Neural crest cell (in vitro differentiated cells): ENCODE data around the gene CLPSL1. TPM values are rescaled to one million over a fixed set of nuclear protein-coding genes. Genes with fewer than 3 reads are reported as not detected.

Experiments
- DNase-seq: peaks from one replicate; pipeline ENCODE4 v3.0.0; 2021; ENCODE audit warnings: low read depth, mixed read lengths, low spot score
- H3K27ac Mint-ChIP-seq: one replicate; pipeline ENCODE4 v1.8.0; 2021; ENCODE audit warnings: mild to moderate bottlenecking, mixed read lengths; ENCODE audit not compliant: unreplicated experiment
- H3K27me3 Mint-ChIP-seq: 2 replicates; pipeline ENCODE4 v1.8.0; 2021; ENCODE audit warnings: low read depth, mild to moderate bottlenecking, mixed read lengths
- H3K36me3 Mint-ChIP-seq: 2 replicates; pipeline ENCODE4 v1.8.0; 2021; ENCODE audit warnings: low read depth, mild to moderate bottlenecking, mixed read lengths
- H3K4me1 Mint-ChIP-seq: 2 replicates; pipeline ENCODE4 v1.8.0; 2021; ENCODE audit warnings: mixed read lengths
- H3K4me3 Mint-ChIP-seq: one replicate; pipeline ENCODE4 v1.8.0; 2021; ENCODE audit warnings: mild to moderate bottlenecking, mixed read lengths
- H3K9me3 Mint-ChIP-seq: 2 replicates; pipeline ENCODE4 v1.8.0; 2021; ENCODE audit warnings: mixed read lengths
- total RNA-seq: library from RNA; stranded (reverse); gene quantifications from 2 replicates; pipeline ENCODE4 v1.2.1, GENCODE V29; 2021
- TF ChIP-seq, protein P1 (sequence below): fragments of 200-600 bp; sonication (generic); conservative IDR thresholded peaks from 2 replicates; pipeline ENCODE4 v1.5.0; 2021; ENCODE audit warnings: antibody characterized with exemption, mild to moderate bottlenecking

CLPSL1 gene
- total RNA-seq, 1 donor from 2014 or later = not detected

DNA sequence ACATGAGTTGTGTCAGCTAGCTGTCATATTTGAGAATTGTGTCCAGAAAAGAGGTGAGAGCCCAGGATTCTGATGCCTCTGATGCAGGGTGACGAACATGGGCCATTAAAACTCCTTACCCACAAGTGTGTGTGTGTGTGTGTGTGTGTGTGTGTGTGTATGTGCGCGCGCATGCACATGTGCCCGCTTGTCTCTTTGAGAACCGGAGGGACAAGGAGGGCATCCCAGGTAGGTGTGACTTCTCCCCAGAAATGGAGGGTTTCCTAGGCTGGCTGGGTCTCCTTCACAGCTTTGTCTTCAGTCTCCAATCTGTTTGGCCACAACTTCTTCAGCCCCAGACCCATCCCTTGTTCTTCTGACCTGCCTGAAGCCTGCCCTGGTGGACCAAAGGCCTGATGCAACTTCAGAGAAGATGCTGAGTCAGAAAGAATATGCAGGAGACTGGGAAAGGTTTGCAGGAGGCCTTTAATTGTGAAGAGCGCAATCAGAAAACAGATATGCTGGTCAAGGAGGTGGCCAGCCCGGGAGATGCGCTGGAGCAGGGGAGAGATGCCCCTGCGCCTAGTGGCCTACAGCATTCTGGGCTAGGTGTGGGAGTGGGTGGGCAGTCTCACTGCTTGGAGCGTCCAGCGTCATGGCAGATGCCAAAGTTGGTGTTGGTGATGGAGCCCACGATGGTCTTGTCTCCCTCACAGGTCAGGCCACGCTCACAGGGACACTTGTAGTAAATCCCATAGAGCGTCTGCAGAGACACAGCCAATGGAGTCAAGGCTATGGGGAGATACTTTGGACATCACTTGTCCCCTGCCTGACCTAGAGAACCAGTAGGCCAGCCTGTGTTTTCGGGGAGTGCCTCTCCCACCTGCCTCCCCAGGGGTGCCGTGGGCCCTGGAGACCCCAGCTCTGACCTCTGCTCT lies 14.0 kb downstream of the CLPSL1 start:
- no peak for DNase-seq
- Mint-ChIP-seq H3K36me3 (no peaks in the 10 kb centered on the region), H3K27ac (peak overlapping the region; percentile 63), H3K4me3 (no peak overlapping the region), H3K4me1 (no peaks in the 10 kb centered on the region), H3K27me3 (peaks cover 5% of the 10 kb centered on the region), H3K9me3 (no peaks in the 10 kb centered on the region)
- TF ChIP-seq, protein P1, sequence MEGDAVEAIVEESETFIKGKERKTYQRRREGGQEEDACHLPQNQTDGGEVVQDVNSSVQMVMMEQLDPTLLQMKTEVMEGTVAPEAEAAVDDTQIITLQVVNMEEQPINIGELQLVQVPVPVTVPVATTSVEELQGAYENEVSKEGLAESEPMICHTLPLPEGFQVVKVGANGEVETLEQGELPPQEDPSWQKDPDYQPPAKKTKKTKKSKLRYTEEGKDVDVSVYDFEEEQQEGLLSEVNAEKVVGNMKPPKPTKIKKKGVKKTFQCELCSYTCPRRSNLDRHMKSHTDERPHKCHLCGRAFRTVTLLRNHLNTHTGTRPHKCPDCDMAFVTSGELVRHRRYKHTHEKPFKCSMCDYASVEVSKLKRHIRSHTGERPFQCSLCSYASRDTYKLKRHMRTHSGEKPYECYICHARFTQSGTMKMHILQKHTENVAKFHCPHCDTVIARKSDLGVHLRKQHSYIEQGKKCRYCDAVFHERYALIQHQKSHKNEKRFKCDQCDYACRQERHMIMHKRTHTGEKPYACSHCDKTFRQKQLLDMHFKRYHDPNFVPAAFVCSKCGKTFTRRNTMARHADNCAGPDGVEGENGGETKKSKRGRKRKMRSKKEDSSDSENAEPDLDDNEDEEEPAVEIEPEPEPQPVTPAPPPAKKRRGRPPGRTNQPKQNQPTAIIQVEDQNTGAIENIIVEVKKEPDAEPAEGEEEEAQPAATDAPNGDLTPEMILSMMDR = no peak

DNA sequence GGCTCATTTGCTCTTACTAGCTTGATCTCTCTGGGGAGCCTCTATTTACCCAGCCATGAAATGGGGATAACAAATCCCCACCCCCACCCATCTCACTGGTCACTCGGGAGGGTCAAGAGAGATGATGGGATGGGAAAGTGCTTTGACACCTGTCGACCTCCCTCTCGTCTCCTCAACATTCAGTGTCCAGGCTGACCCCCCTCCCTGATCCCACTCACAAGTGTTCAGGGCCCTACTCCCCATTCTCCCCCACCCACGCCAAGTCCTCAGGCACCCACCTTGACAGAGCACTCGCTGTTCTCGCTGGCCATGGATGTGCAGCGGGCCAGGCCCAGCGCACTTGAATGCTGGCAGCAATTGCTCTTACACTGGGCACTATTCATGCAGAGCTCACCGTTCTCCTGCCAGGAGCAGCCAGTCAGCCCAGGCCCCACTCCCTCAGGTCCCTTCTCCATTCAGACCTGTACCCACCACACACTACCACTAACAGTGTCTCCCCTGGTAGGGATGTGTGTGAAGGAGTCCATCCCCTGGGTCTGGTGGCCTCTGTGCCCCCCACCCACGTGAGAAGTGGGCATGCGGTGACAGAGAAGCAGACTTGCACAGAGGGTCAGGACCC lies 14.7 kb downstream of the CLPSL1 start:
- Mint-ChIP-seq H3K36me3 (no peaks in the 10 kb centered on the region), H3K4me3 (no peak overlapping the region), H3K9me3 (no peaks in the 10 kb centered on the region), H3K4me1 (no peaks in the 10 kb centered on the region), H3K27me3 (peaks cover 10% of the 10 kb centered on the region), H3K27ac (no peak overlapping the region)
- DNase-seq = no peak
- TF ChIP-seq, protein P1 = no peak

DNA sequence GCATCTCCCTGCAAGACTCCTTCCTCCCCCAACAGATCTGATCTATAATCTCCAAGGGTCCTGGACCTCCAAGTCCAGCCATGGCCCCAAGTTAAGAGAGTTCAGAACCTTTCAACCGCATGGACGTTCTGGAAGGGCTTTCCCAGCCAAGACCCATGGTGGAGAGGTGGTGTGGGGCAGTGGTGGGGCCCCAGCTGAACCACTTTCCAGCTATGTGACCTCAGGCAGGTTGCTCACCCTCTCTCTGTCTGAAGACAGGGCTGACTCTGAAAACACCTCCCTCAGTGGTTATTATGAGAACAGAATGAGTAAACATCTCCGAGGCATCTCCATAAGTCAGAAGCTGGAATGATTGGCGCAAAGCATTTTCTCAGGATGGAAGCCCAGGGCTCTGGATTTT lies 15.4 kb downstream of the CLPSL1 start:
- no peak for DNase-seq
- Mint-ChIP-seq H3K27me3 (peaks cover 12% of the 10 kb centered on the region), H3K4me3 (no peak overlapping the region), H3K27ac (peak overlapping the region; percentile 43), H3K4me1 (no peaks in the 10 kb centered on the region), H3K36me3 (no peaks in the 10 kb centered on the region), H3K9me3 (no peaks in the 10 kb centered on the region)
- TF ChIP-seq, protein P1 = no peak

DNA sequence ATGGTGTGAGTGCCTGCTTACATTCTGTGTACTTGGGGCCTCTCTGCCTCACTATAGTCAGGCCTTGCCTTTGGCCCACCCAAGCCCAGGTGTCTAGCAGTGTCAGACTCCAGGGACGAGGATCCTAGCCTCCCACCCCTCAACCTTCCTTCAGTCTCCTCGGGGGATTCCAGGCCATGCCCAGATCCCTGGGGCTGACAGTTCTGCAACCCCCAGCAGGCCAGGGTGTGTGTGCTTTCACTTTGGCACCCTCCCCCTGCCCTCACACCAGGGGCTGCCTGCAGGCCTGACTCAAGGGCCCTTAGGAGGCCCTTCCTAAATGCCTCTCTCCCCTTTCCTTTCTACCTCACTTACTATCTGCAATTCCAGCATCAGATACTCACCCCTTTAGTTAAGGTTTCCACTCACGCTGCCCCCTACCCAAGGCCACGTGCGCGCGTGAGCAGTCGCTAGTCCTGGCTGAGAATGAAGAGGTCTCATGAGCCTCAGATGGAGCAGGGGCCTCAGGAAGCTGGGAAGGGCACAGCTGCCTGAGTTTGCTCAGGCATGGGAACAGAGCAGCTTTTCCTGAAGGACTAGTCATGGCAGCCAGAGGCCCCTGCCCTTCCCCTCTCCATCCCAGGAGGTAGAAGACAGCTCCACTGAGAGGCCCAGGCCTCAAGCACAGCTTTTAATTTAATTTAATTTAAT lies 17.2 kb downstream of the CLPSL1 start:
- Mint-ChIP-seq H3K36me3 (no peaks in the 10 kb centered on the region), H3K27ac (no peak overlapping the region), H3K4me1 (no peaks in the 10 kb centered on the region), H3K4me3 (no peak overlapping the region), H3K9me3 (no peaks in the 10 kb centered on the region), H3K27me3 (peaks cover 12% of the 10 kb centered on the region)
- no peak for DNase-seq
- TF ChIP-seq, protein P1 = no peak

DNA sequence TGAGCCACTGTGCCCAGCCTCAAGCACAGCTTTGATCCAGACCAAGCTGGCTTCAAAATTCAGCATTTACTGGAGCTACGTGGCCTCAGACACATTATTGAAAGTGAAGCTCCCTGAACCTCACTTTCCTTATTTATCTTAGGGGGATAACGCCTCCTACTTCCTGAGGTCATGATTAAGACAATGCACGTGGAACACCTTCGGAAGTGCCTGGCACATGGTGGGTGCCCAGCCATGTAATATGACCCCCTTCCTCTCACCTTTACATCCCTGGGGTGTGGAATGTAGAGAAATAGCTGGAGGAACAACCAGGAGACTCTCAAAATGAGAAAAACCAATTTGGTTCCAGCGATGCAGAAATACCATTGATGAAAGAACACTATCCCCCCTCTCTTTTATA lies 17.9 kb downstream of the CLPSL1 start:
- H3K4me3 Mint-ChIP-seq = no peak overlapping the region
- peaks cover 9% of the 10 kb centered on the region for H3K27me3 Mint-ChIP-seq
- H3K27ac Mint-ChIP-seq = no peak overlapping the region
- no peaks in the 10 kb centered on the region for H3K4me1 Mint-ChIP-seq
- no peak for DNase-seq
- TF ChIP-seq, protein P1 = no peak
- H3K9me3 Mint-ChIP-seq = no peaks in the 10 kb centered on the region
- H3K36me3 Mint-ChIP-seq = no peaks in the 10 kb centered on the region
